H7 (cell line): ENCODE data around the gene ACTA1. TPM values are rescaled to one million over a fixed set of nuclear protein-coding genes. Genes with fewer than 3 reads are reported as not detected.
"Not testable (repeated sequence)": the region's sequence is repeated elsewhere in the genome, so short reads cannot be mapped to it uniquely, and the experiment has no call there.

ENCODE experiments used
- DNase-seq: peaks from one replicate; pipeline ENCODE4 v3.0.0; 2012
- H3K27me3 ChIP-seq: 2 replicates; pipeline ENCODE4 v1.6.0; 2011; ENCODE audit warnings: mild to moderate bottlenecking, low read length; ENCODE audit not compliant: control insufficient read depth, insufficient read depth
- H3K36me3 ChIP-seq: replicated peaks from 2 replicates; pipeline ENCODE4 v1.5.1; 2011; ENCODE audit warnings: low read length; ENCODE audit not compliant: control insufficient read depth, insufficient read depth
- H3K4me3 ChIP-seq: 2 replicates; pipeline ENCODE4 v1.5.1; 2011; ENCODE audit warnings: low read depth, mild to moderate bottlenecking, control low read depth, low read length, moderate library complexity; ENCODE audit not compliant: insufficient read depth
- total RNA-seq: library from RNA; depleted of rRNA; stranded (reverse); fragments of >200 nt; shearing (Covaris generic); gene quantifications from 2 replicates; pipeline ENCODE4 v1.2.3, GENCODE V29; 2014

ACTA1 gene
- total RNA-seq, 1 experiment from 2014 or later = 1.8 TPM

- H3K27me3 ChIP-seq = peaks cover 53% of the 10 kb centered on the region
- DNase-seq = peak; percentile 53
- no peaks in the 10 kb centered on the region for H3K36me3 ChIP-seq
- H3K4me3 ChIP-seq = no peak overlapping the region
Observed at GRCh38 chr1:229408458-229409037, 25.3 kb downstream of the ACTA1 start.

- DNase-seq = peak; percentile 74
- Histone ChIP-seq H3K4me3 (peak overlapping the region; percentile 54), H3K36me3 (no peaks in the 10 kb centered on the region), H3K27me3 (peaks cover 51% of the 10 kb centered on the region)
Observed at GRCh38 chr1:229407206-229408026, 26.5 kb downstream of the ACTA1 start.

DNA sequence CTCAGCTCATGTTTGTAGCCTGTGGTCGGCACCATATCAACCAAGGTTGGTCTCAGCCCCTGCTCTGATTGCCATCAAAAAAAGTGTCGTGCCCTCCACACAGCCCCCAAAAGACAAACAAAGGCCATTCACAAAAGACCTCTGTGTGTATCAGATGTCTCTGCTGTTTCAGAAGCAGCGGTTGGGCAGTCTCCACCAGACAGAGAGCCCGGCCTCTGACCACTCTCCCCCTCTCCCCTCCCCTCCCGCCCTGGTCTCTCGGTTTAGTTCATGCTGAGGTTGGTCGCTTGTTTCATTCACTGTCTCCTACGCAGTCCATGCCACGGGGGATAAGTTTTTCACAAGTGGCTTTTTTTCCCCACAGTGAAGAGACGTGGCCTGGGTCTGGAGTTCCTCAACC lies 27.1 kb downstream of the ACTA1 start:
- peak overlapping the region; percentile 54 for H3K4me3 ChIP-seq
- peak; percentile 83 for DNase-seq
- H3K27me3 ChIP-seq = peaks cover 49% of the 10 kb centered on the region
- H3K36me3 ChIP-seq = no peaks in the 10 kb centered on the region

GRCh38 chr1:229403573-229403972 lies 30.3 kb downstream of the ACTA1 start:
- DNase-seq = no peak
- no peaks in the 10 kb centered on the region for H3K36me3 ChIP-seq
- peaks cover 27% of the 10 kb centered on the region for H3K27me3 ChIP-seq
- H3K4me3 ChIP-seq = no peak overlapping the region

GRCh38 chr1:229402993-229403392 lies 30.9 kb downstream of the ACTA1 start:
- Histone ChIP-seq H3K36me3 (no peaks in the 10 kb centered on the region), H3K4me3 (no peak overlapping the region), H3K27me3 (peaks cover 22% of the 10 kb centered on the region)
- no peak for DNase-seq

DNA sequence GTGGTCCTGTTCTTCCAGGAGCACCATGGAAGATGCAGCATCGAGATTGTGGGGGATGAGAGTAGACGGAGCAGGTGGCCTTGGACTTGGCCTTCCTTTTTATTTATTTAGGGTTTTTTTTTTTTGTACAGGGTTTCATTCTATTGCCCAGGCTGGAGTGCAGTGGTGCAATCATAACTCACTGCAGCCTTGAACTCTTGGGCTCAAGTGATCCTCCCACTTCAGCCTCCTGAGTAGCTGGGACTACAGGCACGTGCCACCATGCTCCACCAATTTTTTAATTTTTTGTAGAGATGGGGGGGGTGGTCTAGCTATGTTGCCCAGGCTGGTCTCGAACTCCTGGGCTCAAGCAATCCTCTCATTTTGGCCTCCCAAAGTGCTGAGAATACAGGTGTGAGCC lies 31.6 kb downstream of the ACTA1 start:
- DNase-seq, H3K36me3 ChIP-seq, H3K4me3 ChIP-seq: not testable (repeated sequence)
- peaks cover 16% of the 10 kb centered on the region for H3K27me3 ChIP-seq

DNA sequence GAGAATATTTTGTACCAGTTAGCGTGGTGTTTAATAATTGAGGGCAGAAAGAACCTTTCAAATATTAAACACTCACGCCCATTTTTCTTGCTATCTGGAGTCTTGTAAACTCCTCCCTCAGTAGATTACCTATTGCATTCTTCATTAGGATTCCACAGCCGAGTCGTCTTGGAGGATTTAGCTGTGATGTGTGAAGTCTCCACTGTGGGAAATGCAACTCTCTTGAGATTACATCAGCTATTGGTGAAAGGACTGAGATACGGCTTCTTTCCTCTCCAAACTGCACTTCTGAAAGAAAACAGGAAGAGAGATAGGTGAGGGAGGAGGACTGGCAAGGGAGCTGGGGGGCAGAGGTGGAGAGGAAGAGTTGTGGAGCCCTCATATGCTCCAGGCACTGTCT lies 36.1 kb downstream of the ACTA1 start:
- Histone ChIP-seq H3K4me3 (no peak overlapping the region), H3K36me3 (no peaks in the 10 kb centered on the region), H3K27me3 (peaks cover 2% of the 10 kb centered on the region; the same call in 1 of the 2 replicates)
- no peak for DNase-seq

DNA sequence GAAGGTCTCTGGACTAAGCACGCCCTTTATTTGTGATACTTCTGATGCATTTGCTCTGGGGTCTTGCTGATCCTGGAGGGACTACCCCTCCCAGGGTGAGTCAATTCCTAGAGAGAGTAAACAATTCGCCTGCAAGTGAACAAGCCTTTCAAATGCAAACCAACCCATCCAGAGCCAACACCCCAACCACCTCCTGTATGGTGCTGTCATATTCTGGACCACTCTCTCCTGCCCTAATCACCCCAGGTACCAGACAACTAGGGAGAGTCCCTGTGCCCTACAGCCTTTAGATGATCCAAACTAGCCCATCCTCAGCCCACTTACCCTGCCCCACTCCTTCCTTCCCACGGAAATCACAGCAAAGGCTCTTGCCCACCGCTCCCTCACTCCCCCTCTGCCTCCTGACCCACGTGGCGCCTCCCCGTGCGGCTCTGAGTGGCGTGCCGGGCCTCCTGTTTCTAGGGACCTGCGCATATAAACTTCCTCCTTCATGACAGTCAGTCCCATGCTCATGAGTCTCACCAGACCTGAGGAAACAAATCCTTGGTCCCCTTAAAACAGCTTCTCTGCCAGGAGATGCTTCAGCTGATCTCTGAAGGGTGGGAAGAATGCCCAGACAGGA lies 37.2 kb downstream of the ACTA1 start:
- Histone ChIP-seq H3K36me3 (no peaks in the 10 kb centered on the region), H3K4me3 (no peak overlapping the region), H3K27me3 (peaks cover 2% of the 10 kb centered on the region; the same call in 1 of the 2 replicates)
- DNase-seq = peak; percentile 55

GRCh38 chr1:229394517-229394916 lies 39.4 kb downstream of the ACTA1 start:
- H3K4me3 ChIP-seq, H3K27me3 ChIP-seq, H3K36me3 ChIP-seq, DNase-seq: not testable (repeated sequence)

DNA sequence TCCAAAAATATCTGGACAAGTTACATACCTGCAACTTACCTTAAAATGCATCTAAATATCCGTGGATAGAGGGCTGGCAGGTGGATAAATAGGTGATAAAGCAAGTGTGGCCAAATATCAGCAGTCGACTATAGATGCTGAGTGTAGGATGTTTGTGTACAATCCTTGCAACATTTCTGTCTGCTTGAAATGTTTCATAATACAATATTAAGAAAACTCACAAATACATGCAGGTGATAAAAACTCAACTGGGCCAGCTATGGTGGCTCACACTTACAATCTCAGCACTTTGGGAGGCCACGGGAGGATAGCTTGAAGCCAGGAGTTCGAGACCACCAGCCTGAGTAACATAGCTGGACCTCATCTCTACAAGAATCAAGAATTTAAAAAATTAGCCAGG lies 41.0 kb downstream of the ACTA1 start:
- DNase-seq = no peak
- Histone ChIP-seq H3K4me3 (no peak overlapping the region), H3K27me3 (peaks cover 2% of the 10 kb centered on the region; the same call in 1 of the 2 replicates), H3K36me3 (no peaks in the 10 kb centered on the region)

DNA sequence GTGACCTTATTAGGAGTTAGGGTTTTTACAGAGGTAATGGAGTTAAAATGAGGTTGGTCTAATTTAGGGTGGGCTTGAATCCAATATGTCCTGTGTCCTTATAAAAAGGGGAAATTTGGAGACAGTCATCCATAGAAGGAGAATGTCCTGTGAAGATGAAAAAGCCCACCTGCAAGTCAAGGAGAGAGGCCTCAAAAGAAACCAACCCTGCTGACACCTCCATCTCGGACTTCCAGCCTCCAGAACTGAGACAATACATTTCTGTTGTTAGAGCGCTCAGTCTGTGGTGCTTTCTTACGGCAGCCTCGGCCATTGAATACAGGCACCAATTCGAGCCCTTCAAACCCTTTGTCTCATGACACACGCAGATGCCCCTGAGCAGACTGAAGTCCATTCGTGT lies 43.8 kb downstream of the ACTA1 start:
- Histone ChIP-seq H3K4me3 (no peak overlapping the region), H3K36me3 (no peaks in the 10 kb centered on the region), H3K27me3 (no peaks in the 10 kb centered on the region; the same call in 1 of the 2 replicates)
- no peak for DNase-seq

DNA sequence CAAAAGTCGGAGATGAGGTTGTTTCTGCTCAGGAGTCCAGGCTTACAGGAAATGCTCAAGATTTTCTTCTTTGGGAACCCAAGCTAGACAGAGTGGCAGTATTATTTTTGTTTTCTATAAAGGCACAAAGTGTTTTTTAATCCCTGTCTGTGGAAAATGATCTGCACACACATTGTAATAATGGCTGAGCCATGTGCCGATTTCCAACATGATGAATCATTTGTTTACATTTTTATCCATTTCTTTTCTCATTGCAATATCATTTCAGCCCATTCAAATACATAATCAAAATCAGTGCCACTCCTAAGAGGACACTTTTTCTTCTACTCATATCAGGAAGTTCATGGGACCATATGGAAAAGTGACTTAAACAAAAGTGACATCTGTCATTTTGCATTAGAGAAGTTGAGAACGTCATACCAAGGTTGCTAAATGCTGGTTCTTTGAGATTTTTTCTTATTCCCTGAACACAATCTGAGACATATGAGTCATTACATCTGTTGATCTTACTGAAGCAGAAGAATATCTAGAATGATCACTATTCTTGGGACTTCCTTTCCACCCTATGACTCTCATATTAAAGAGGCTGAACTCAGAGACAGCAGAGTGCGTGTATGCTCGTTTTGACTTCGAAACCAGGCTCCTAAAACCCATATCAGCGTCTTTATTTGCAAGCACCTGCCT lies 44.9 kb downstream of the ACTA1 start:
- H3K4me3 ChIP-seq = no peak overlapping the region

DNA sequence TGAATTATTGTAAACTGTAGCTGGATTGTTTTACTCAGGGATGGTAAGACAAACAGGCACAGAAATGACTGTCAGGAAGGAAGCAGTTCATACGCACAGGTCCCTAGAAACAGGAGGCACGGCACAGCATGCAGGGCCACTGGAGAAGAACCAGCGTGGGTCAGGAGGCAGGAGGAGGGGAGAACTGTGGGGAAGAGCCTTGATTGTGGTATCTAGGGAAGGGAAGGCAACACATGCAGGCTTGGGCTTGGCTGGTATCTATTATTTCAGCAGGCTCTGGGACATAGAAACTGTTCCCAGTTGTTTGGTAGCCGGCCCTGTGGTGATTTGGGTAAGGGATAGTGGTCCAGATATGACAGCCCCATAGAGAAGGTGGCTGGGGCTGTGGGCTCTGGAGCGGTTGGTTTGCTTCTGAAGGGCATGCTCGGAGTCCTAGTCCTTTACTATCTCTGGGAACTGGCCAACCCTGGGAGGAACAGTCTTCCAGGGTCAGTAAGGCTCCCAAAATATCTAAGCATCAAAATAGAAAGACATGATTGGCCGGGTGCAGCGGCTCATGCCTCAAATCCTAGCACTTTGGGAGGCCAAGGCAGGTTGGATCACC lies 47.9 kb downstream of the ACTA1 start:
- H3K36me3 ChIP-seq = no peaks in the 10 kb centered on the region
- H3K4me3 ChIP-seq = no peak overlapping the region
- H3K27me3 ChIP-seq = no peaks in the 10 kb centered on the region; the same call in 1 of the 2 replicates
- no peak for DNase-seq

More for the DNA sequence above, 44.9 kb downstream of the ACTA1 start:
- no peak for DNase-seq
- H3K36me3 ChIP-seq = no peaks in the 10 kb centered on the region
- H3K27me3 ChIP-seq = no peaks in the 10 kb centered on the region; the same call in 1 of the 2 replicates

GRCh38 chr1:229384822-229385221 lies 49.1 kb downstream of the ACTA1 start:
- Histone ChIP-seq H3K36me3 (no peaks in the 10 kb centered on the region), H3K4me3 (no peak overlapping the region), H3K27me3 (peaks cover 2% of the 10 kb centered on the region)
- DNase-seq = no peak
